Activated T-helper 1 cell treated with Interleukin-2 at 50 U/mL for 16 hours (primary cell): ENCODE measurements around the gene NTNG1.
"Not testable (repeated sequence)": the region's sequence is repeated elsewhere in the genome, so short reads cannot be mapped to it uniquely, and the experiment has no call there.

ENCODE experiments used
- DNase-seq: peaks from one replicate; pipeline ENCODE4 v3.0.0-alpha.2; 2020; ENCODE audit warnings: low read depth

NTNG1 gene

GRCh38 chr1:107198561-107198960 is 57.7 kb downstream of the NTNG1 start:
- DNase-seq, result no peak

GRCh38 chr1:107200631-107201030 is 59.8 kb downstream of the NTNG1 start:
- no peak for DNase-seq

GRCh38 chr1:107202007-107202406 is 61.2 kb downstream of the NTNG1 start:
- DNase-seq, result no peak

GRCh38 chr1:107213225-107213624 is 72.4 kb downstream of the NTNG1 start:
- no peak for DNase-seq

- DNase-seq, result no peak
Observed at GRCh38 chr1:107220036-107220435, 79.2 kb downstream of the NTNG1 start.

GRCh38 chr1:107225706-107226105 is 84.9 kb downstream of the NTNG1 start:
- no peak for DNase-seq

- DNase-seq, result no peak
Observed at GRCh38 chr1:107228704-107229371, 88.0 kb downstream of the NTNG1 start.

GRCh38 chr1:107229711-107230110 is 88.9 kb downstream of the NTNG1 start:
- no peak for DNase-seq

GRCh38 chr1:107230121-107230520 is 89.3 kb downstream of the NTNG1 start:
- no peak for DNase-seq

GRCh38 chr1:107231291-107231690 is 90.5 kb downstream of the NTNG1 start:
- DNase-seq, result no peak

- no peak for DNase-seq
Observed at GRCh38 chr1:107232426-107232825, 91.6 kb downstream of the NTNG1 start.

- not testable (repeated sequence) for DNase-seq
Observed at GRCh38 chr1:107236760-107237159, 95.9 kb downstream of the NTNG1 start.

GRCh38 chr1:107243461-107243860 is 102.6 kb downstream of the NTNG1 start:
- no peak for DNase-seq

- no peak for DNase-seq
Observed at GRCh38 chr1:107244709-107245500, 104.1 kb downstream of the NTNG1 start.

- no peak for DNase-seq
Observed at GRCh38 chr1:107246775-107247345, 106.0 kb downstream of the NTNG1 start.

- DNase-seq, result no peak
Observed at GRCh38 chr1:107247679-107248078, 106.8 kb downstream of the NTNG1 start.

GRCh38 chr1:107250169-107250568 is 109.3 kb downstream of the NTNG1 start:
- no peak for DNase-seq

GRCh38 chr1:107251083-107251482 is 110.2 kb downstream of the NTNG1 start:
- no peak for DNase-seq

- DNase-seq, result no peak
Observed at GRCh38 chr1:107251839-107252238, 111.0 kb downstream of the NTNG1 start.

GRCh38 chr1:107252271-107252670 is 111.4 kb downstream of the NTNG1 start:
- DNase-seq, result no peak

- DNase-seq, result no peak
Observed at GRCh38 chr1:107254306-107254705, 113.5 kb downstream of the NTNG1 start.

- DNase-seq, result no peak
Observed at GRCh38 chr1:107255469-107255868, 114.6 kb downstream of the NTNG1 start.
